HL-60 (cell line): ENCODE data around the gene MPP2.

Experiments
- DNase-seq, 2 experiments: peaks; one replicate each; pipeline ENCODE4 v3.0.0-alpha.2; 2010 to 2020; ENCODE audit warnings: low read depth in 1 of 2, low spot score in 1 of 2
- H3K27ac ChIP-seq: fragments of 250-450 bp; sonication (Bioruptor Pico); replicated peaks from 2 replicates; pipeline ENCODE4 v1.5.1; 2020; ENCODE audit warnings: mild to moderate bottlenecking, moderate library complexity
- H3K27me3 ChIP-seq: fragments of 250-450 bp; sonication (Bioruptor Pico); 2 replicates; pipeline ENCODE4 v1.5.1; 2021; ENCODE audit warnings: mild to moderate bottlenecking, moderate library complexity; ENCODE audit not compliant: insufficient read depth, poor library complexity, severe bottlenecking
- H3K4me3 ChIP-seq: replicated peaks from 2 replicates; pipeline ENCODE4 v1.5.1; 2011; ENCODE audit warnings: mild to moderate bottlenecking, control low read depth, low read length; ENCODE audit not compliant: insufficient read depth
- GABPA ChIP-seq: IDR thresholded peaks from 2 replicates; pipeline ENCODE4 v1.6.1; 2012; ENCODE audit warnings: low read depth
- POLR2AphosphoS5 ChIP-seq: IDR thresholded peaks from 2 replicates; pipeline ENCODE4 v1.6.1; 2012; ENCODE audit warnings: low read depth
- SPI1 ChIP-seq: IDR thresholded peaks from 2 replicates; pipeline ENCODE4 v1.6.1; 2012; ENCODE audit warnings: low read depth, mild to moderate bottlenecking, borderline replicate concordance
- TF ChIP-seq, protein P1 (sequence below): IDR thresholded peaks from 2 replicates; pipeline ENCODE4 v1.6.1; 2012; ENCODE audit warnings: low read depth; ENCODE audit not compliant: insufficient replicate concordance
- TF ChIP-seq, protein P2 (sequence below): IDR thresholded peaks from one replicate; pipeline ENCODE4 v1.5.1; 2011; ENCODE audit warnings: low read length, control low read depth, inconsistent platforms; ENCODE audit not compliant: insufficient read depth

MPP2 gene

DNA sequence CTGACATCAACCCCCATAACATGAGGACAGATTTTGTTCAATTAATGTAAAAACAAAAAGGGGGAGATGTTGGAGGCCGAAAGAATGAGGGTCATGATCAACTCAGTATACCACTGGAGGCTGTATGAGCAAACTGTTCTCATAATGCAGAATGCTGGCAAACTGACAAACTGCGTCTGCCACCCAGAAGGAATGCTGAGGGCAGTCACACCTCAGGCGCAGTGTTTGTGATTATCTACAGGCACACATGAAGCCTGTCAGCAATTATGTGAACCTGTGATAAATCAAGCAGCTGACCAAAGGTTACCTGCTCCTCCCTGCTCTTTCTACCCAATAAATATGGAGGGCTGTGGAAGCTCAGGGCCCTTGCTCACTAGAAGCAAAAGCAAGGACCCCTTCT lies 33.0 kb downstream of the MPP2 start:
- no peak for DNase-seq
- TF ChIP-seq SPI1 (no peak), POLR2AphosphoS5 (no peak), GABPA (no peak)
- TF ChIP-seq, protein P1, sequence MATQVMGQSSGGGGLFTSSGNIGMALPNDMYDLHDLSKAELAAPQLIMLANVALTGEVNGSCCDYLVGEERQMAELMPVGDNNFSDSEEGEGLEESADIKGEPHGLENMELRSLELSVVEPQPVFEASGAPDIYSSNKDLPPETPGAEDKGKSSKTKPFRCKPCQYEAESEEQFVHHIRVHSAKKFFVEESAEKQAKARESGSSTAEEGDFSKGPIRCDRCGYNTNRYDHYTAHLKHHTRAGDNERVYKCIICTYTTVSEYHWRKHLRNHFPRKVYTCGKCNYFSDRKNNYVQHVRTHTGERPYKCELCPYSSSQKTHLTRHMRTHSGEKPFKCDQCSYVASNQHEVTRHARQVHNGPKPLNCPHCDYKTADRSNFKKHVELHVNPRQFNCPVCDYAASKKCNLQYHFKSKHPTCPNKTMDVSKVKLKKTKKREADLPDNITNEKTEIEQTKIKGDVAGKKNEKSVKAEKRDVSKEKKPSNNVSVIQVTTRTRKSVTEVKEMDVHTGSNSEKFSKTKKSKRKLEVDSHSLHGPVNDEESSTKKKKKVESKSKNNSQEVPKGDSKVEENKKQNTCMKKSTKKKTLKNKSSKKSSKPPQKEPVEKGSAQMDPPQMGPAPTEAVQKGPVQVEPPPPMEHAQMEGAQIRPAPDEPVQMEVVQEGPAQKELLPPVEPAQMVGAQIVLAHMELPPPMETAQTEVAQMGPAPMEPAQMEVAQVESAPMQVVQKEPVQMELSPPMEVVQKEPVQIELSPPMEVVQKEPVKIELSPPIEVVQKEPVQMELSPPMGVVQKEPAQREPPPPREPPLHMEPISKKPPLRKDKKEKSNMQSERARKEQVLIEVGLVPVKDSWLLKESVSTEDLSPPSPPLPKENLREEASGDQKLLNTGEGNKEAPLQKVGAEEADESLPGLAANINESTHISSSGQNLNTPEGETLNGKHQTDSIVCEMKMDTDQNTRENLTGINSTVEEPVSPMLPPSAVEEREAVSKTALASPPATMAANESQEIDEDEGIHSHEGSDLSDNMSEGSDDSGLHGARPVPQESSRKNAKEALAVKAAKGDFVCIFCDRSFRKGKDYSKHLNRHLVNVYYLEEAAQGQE, result no peak
- TF ChIP-seq, protein P2, sequence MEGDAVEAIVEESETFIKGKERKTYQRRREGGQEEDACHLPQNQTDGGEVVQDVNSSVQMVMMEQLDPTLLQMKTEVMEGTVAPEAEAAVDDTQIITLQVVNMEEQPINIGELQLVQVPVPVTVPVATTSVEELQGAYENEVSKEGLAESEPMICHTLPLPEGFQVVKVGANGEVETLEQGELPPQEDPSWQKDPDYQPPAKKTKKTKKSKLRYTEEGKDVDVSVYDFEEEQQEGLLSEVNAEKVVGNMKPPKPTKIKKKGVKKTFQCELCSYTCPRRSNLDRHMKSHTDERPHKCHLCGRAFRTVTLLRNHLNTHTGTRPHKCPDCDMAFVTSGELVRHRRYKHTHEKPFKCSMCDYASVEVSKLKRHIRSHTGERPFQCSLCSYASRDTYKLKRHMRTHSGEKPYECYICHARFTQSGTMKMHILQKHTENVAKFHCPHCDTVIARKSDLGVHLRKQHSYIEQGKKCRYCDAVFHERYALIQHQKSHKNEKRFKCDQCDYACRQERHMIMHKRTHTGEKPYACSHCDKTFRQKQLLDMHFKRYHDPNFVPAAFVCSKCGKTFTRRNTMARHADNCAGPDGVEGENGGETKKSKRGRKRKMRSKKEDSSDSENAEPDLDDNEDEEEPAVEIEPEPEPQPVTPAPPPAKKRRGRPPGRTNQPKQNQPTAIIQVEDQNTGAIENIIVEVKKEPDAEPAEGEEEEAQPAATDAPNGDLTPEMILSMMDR, result no peak
- no peak overlapping the region for H3K27ac ChIP-seq
- peaks cover 5% of the 10 kb centered on the region for H3K27me3 ChIP-seq
- no peak overlapping the region for H3K4me3 ChIP-seq

DNA sequence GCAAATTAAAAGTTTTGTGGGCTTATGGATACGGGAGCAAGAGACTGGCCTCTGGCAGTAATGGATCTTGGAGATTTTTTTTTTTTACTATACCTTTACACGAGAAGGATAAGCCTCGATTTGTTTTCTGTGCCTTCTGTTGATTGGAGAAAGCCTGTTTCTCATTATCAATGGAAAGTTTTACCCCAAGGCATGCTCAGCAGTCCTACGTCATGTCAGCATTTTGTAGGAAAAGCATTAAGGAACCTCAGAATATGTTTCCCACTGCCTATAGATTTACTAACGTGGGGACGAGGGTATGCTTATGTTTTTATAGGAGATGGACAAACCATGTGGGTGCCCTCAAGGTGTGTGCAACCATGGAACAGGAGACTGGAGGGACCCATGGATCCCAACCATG lies 33.5 kb downstream of the MPP2 start:
- TF ChIP-seq SPI1 (no peak), POLR2AphosphoS5 (no peak), GABPA (no peak)
- TF ChIP-seq, protein P2, result no peak
- TF ChIP-seq, protein P1, result no peak
- no peak for DNase-seq
- Histone ChIP-seq H3K4me3 (no peak overlapping the region), H3K27ac (no peak overlapping the region), H3K27me3 (peaks cover 5% of the 10 kb centered on the region)

DNA sequence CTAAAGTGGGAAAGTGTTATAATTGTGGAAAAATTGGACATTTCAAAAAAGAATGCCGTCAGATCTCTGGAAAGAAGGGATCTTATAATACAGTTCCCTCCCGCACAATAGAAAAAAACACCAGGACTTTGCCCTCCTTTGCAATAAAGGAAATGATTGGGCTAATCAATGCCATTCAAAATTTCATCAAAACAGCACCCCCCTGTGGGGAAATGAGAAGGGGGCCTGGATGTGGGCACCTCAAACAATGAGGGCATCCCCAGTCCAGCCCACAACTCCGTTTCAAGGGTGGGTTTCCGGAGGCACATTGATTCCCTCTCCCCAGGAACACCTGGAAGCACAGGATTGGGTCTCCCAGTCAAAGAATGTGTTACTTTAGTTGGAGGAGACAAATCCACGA lies 34.2 kb downstream of the MPP2 start:
- Histone ChIP-seq H3K27ac (no peak overlapping the region), H3K4me3 (no peak overlapping the region)
- TF ChIP-seq, protein P1, result no peak
- TF ChIP-seq, protein P2, result no peak

More for the DNA sequence above, 34.2 kb downstream of the MPP2 start:
- H3K27me3 ChIP-seq, result peaks cover 5% of the 10 kb centered on the region
- DNase-seq, result no peak
